ENCODE measurements around the gene PRDM16.

Gene PRDM16

DNA sequence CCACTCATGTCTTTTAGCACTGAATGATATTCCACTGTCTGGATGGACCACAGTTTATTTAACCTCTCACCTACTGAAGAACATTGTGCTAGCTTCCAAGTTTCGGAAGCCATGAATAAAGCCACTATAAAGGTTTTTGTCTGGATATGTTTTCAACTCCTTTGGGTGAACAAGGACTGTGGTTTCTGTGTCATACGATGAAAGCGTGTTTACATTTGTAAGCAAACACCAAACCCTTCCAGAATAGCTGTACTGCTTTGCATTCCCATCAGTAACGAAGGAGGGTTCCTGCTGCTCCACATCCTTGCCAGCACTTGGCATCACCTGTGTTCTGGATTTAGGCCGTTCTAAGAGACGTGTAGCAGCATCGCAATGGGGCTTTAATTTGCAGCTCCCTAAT lies 374.8 kb downstream of the PRDM16 start:
- ChIA-PET POLR2A (ENCODE audit: low non-redundant PET) (no interaction called here), CTCF (no interaction called here)
- no peak overlapping the region for H3K27ac ChIP-seq
- TF ChIP-seq, protein P1, sequence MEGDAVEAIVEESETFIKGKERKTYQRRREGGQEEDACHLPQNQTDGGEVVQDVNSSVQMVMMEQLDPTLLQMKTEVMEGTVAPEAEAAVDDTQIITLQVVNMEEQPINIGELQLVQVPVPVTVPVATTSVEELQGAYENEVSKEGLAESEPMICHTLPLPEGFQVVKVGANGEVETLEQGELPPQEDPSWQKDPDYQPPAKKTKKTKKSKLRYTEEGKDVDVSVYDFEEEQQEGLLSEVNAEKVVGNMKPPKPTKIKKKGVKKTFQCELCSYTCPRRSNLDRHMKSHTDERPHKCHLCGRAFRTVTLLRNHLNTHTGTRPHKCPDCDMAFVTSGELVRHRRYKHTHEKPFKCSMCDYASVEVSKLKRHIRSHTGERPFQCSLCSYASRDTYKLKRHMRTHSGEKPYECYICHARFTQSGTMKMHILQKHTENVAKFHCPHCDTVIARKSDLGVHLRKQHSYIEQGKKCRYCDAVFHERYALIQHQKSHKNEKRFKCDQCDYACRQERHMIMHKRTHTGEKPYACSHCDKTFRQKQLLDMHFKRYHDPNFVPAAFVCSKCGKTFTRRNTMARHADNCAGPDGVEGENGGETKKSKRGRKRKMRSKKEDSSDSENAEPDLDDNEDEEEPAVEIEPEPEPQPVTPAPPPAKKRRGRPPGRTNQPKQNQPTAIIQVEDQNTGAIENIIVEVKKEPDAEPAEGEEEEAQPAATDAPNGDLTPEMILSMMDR (conservative IDR thresholded peaks at IDR 0.05; ENCODE audit: low read depth), result no peak
- DNase-seq (ENCODE audit: low spot score), result no peak

DNA sequence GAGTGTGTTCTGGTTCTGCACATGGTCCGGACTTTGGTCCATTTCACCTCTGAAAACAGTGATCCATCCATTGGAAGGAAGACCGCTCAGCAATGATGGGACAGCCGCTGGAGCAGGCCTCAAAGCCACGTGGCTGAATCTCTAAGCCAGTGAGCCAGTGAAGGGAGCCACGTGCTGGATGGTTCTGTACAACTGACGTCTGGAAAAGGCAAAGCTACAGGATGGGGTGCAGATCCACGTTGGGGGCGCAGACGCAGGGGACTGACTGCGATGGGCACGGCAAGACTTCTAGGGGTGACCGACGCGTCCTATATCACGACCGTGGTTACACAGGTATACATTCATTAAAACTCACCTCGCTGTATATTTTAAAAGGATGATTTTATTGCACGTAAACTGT lies 375.3 kb downstream of the PRDM16 start:
- CTCF ChIA-PET, result interaction anchor here (0.7 to 0.8 kb wide), 2 partner anchors 9 to 882 kb away, joined by 3 to 4 read pairs; no protein-coding TSS in a partner anchor

DNA sequence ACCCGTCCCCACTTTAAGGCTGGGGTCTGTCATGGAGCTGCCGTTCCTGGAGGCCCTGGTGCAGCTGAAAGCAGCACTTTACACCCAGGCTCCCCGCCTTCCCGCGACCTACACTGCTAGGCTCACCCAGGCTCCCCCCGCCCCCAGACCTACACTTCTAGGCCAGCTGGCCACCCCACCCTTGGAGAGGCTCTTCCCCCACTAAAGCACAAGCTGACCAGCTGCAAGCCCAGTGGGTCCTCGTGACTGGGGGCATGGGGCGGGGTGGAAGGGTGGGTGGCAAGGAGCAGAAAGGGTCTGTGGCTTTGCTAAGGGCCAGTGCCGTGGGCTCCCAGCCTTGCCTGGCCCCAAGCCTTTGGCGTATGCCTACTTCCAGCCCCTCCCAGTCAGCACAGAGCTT lies 375.7 kb downstream of the PRDM16 start:
- POLR2A ChIA-PET (ENCODE audit: low non-redundant PET), result interaction anchor here (0.6 kb wide), 1 partner anchor 172 kb away, joined by 11 read pairs; no protein-coding TSS in a partner anchor
- CTCF ChIA-PET, result interaction anchor here (0.7 to 0.8 kb wide), 2 partner anchors 8 to 883 kb away, joined by 3 to 4 read pairs; no protein-coding TSS in a partner anchor
- no peak overlapping the region for H3K27ac ChIP-seq
- TF ChIP-seq, protein P1 (conservative IDR thresholded peaks at IDR 0.05; ENCODE audit: low read depth), result no peak
- DNase-seq (ENCODE audit: low spot score), result no peak

More for the DNA sequence above, 375.3 kb downstream of the PRDM16 start:
- TF ChIP-seq, protein P1 (conservative IDR thresholded peaks at IDR 0.05; ENCODE audit: low read depth), result no peak
- DNase-seq (ENCODE audit: low spot score), result no peak
- no peak overlapping the region for H3K27ac ChIP-seq
- POLR2A ChIA-PET (ENCODE audit: low non-redundant PET), result interaction anchor here (0.6 kb wide), 1 partner anchor 171 kb away, joined by 11 read pairs; no protein-coding TSS in a partner anchor

DNA sequence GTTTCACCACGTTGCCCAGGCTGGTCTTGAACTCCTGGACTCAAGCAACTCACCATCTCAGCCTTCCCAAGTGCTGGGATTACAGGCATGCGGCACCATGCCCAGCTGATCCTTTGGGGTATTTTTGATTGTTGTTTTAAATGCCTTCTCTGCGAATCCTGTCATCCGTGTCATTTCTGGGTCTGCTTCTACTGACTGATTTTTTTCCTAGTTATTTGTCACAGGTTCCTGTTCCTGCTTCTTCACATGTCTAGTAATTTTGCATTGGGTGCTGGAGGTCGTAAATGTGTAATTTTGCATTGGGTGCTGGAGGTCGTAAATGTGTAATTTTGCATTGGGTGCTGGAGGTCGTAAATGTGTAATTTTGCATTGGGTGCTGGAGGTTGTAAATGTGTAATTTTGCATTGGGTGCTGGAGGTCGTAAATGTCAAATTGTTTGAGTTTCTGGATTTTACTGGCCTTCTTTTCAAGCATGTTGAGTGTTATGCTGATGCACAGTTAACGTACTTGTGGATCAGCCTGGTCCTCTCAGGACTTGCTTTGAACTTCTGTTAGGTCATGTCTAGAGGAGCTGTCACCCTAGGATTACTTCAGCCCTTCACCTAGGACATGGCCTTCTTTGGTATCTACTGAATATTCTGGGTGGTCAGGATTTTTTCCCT lies 381.3 kb downstream of the PRDM16 start:
- TF ChIP-seq, protein P1 (conservative IDR thresholded peaks at IDR 0.05; ENCODE audit: low read depth), result no peak
- no peak overlapping the region for H3K27ac ChIP-seq
- ChIA-PET POLR2A (ENCODE audit: low non-redundant PET) (no interaction called here), CTCF (interaction anchor here (0.8 kb wide), 1 partner anchor 33 kb away, joined by 4 read pairs; no protein-coding TSS in a partner anchor)
- DNase-seq (ENCODE audit: low spot score), result no peak

DNA sequence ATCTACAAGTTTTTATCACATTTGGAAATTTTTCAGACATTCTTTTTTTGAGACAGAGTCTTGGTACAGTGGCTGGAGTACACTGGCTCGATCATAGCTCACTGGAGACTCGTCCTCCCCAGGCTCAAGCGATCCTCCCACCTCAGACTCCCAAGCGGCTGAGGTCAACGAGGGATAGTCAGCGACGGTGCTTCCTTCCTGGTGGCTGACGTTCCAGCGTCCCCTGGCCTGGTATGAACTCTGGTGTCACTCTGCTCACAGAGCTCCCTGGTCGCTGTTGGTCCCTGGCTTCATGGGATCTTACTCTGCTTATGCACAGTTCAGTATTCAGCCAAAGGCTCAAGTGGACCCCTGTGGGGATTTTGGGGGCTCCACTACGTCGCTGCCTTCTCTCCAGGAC lies 382.0 kb downstream of the PRDM16 start:
- DNase-seq (ENCODE audit: low spot score), result no peak
- POLR2A ChIA-PET (ENCODE audit: low non-redundant PET), result no interaction called here
- CTCF ChIA-PET, result no interaction called here
- H3K27ac ChIP-seq, result no peak overlapping the region
- TF ChIP-seq, protein P1 (conservative IDR thresholded peaks at IDR 0.05; ENCODE audit: low read depth), result no peak

DNA sequence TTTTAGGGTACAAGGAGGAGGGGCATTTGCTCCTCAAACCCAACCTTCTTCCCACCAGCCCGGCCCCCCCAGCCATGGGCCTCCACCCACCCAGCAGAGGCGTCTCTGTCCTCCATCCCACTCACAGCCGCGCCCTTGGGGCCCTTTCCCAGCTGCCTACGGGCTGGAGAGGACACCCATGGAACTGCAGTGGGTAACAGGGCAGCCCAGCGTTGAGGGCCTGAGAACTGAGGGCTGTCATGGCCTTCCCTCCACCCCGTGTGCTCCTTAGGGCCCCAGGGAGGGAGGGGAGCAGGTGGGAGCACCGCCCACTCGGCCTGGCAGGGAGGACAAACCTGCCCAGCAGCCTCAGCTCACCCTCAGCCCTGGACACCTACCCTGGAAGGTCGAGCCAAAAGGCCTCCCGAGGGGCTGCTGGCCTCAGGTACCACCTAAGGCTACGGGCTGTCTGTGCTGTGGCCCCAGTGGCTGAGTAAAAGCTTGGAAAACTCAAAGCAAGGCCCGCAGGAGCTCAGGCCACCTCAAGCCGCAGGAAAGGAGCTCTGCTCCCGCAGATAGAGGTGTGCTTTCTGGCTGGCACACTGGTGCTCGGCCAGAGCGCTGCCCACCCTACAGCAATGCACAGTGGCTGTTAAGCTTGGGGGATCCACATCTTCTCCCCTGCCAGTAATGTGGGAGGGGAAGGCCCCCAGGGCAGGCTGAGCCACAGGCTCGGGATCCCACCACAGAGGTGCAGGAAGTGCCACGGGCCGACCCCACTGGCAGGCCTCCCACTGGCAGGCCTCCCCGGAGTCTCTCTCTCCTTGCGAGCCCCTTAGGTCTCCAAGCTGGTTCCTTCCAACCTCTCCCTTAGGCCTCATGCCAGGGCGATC lies 383.2 kb downstream of the PRDM16 start:
- CTCF ChIA-PET, result interaction anchor here (0.5 to 4.2 kb wide), 37 partner anchors 8 to 865 kb away, joined by 3 to 106 read pairs (median 4); no protein-coding TSS in a partner anchor
- no peak overlapping the region; the same call in 1 of the 2 replicates for H3K27ac ChIP-seq
- TF ChIP-seq, protein P1 (conservative IDR thresholded peaks at IDR 0.05; ENCODE audit: low read depth), result no peak
- POLR2A ChIA-PET (ENCODE audit: low non-redundant PET), result no interaction called here
- no peak for DNase-seq (ENCODE audit: low spot score)
